GM12873 (cell line): Measurements from ENCODE around the gene TFAP2A.

Experiments used
- TF ChIP-seq, protein P1 (sequence below): IDR thresholded peaks from 2 replicates; pipeline ENCODE4 v1.5.1; 2012; ENCODE audit warnings: low read depth, mild to moderate bottlenecking, moderate library complexity, low read length, control low read depth; ENCODE audit not compliant: insufficient read depth; ENCODE audit errors: missing control alignments

The TFAP2A gene

DNA sequence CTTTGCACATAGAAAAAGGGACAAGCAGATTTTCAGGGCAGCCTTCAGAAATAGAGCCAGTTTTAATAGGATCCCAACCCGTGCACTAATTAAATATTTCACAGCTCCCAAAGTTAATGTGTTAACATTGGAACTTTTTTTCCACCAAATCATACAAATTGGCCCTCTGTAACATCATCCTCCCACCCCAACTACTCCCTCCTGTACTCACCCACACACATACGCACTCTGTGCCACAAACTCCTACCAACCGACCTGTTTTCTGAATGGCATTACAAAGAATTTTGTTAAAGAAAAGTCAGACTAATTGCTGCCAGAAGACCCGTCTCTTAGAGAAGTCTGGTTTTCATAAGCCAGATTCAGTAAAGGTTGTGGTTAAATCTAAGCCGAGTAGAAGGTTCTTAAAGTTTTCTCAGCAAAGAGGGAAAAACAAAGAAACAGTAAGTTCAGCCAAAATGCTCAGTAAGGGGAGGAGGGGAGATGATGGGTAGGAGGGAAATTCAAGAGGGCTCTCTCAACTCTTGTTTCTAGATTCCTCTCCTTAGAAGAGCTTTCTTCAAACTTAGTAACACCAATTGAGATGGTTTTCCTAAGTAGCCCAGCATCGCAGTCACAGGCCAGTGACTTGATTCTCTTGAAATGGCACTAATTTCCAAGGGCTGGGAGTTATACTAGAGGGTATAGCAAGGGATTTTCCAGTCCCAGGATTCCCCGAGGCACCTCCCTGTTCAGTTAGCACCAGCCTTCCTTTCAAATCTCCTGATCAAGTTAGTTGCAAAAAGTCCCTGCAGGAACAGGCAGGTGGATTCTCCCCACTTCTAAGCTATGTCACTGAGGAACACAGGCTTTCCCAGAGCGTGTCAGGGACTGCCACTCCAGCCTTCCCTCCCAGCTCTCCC lies 27.9 kb downstream of the TFAP2A start:
- TF ChIP-seq, protein P1, sequence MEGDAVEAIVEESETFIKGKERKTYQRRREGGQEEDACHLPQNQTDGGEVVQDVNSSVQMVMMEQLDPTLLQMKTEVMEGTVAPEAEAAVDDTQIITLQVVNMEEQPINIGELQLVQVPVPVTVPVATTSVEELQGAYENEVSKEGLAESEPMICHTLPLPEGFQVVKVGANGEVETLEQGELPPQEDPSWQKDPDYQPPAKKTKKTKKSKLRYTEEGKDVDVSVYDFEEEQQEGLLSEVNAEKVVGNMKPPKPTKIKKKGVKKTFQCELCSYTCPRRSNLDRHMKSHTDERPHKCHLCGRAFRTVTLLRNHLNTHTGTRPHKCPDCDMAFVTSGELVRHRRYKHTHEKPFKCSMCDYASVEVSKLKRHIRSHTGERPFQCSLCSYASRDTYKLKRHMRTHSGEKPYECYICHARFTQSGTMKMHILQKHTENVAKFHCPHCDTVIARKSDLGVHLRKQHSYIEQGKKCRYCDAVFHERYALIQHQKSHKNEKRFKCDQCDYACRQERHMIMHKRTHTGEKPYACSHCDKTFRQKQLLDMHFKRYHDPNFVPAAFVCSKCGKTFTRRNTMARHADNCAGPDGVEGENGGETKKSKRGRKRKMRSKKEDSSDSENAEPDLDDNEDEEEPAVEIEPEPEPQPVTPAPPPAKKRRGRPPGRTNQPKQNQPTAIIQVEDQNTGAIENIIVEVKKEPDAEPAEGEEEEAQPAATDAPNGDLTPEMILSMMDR = no peak

DNA sequence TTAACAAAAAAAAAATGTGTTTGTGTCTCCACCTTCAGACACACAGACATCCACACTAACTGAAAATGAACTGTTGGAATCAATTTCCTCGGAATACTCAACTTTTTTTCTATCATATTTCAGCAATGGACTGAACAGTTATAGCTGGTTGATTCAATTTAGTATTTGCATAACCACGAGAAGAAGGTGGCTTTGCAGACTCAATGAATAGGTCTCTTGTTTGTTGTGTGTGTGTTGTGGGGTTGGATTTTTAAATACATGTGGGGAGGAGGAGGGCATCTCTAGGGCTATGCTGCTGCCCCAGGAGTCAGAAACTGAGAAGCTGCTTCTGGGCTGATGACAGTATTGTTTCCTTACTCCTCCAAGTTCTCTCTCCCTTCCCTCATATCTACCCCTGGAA lies 28.7 kb downstream of the TFAP2A start:
- TF ChIP-seq, protein P1 = no peak

DNA sequence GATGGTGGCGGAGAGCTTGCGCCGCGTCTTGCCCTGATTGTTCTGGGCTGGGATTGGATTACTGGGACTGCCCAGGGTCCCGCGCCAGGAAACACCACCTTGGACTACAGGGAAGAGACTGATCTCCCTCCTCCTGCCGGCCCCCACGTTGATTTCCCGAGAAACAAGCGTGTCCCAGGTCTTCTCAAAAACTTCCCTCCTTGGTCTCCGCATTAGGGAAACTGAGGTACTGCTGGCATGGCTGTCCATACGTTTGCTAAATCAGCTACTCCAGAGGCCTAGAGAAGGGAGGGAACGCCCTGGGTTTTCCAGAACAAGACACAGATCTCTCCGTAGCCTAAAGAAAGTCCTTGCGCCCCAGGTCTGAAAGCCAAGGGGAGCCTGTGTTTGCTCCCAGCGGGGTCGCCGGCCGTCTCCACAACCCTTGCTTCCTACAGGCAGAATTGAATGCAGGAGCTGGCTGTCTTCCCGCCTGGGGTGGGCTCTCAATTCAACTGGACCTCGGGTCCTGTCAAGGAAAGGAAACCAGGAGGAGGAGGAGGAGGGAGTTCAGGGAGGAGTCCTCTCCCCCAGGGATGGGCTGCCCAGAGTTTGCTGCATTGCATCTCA lies 29.2 kb downstream of the TFAP2A start:
- TF ChIP-seq, protein P1 = no peak

DNA sequence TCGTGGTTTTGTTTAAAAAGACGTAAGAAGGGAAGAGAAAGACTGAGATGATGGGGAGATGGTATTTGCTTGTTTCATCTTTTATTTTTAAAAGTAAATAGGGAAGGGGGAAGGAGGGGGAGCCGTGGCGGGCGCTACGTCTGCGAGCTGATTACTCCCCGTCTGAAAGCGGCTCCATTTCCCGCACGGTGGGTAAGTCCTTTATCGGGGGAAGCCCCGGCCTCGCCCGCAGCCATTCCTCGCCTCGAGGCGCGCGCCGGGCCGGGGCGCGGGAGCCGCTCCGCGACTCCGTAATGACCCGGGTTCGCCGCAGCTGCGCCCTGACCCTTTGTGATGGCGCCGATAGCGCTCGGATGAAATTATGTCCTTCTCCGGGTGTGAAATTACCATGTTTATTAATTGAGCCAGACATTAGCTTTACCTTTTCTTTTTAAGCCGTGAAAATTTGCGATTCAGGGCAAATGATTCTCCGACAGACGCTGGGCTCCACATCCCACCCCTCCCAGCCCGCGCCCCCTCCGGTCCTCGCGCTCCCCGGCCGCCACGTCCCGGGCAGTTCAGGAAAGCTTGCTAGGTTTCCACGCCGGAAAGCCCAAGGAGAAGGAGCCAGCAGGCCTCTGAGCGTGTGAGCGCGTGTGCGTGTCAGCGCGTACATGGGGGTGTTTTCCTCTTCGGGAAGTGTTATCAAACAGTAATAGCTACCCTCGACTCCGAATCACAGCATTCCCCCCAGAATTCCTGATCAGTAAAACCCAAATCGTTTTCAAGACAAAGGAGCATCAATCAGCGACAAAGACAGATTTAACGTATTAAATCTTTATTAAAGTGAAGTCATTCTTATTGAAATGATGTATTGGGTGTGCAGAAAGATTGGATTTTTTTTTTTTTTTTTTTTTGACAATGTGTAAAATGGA lies 30.0 kb downstream of the TFAP2A start:
- TF ChIP-seq, protein P1 = no peak

DNA sequence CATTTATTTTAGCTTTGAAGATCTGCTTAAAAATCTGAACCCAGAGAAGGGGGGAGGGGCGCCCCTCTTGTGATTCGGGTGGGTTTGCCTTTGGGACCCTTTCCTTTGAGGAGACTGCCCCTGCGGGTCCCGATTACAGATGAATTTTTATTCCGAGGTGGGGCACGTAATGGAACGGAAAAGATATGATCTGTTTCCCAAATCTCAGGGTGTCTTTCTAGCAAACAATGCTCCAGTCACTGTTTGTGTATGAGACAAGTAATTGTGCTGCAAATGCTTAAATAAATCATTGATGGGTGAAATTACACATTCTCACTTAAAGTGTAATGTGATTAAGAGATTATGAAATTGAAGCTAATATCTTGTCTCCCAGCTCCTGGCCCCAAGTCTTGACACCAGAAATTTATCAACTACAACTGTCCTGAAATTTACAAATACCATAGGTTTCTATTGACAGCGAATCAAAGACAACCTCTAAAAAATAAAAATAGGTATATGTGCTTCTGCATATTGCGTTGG lies 30.7 kb downstream of the TFAP2A start:
- TF ChIP-seq, protein P1 = no peak

DNA sequence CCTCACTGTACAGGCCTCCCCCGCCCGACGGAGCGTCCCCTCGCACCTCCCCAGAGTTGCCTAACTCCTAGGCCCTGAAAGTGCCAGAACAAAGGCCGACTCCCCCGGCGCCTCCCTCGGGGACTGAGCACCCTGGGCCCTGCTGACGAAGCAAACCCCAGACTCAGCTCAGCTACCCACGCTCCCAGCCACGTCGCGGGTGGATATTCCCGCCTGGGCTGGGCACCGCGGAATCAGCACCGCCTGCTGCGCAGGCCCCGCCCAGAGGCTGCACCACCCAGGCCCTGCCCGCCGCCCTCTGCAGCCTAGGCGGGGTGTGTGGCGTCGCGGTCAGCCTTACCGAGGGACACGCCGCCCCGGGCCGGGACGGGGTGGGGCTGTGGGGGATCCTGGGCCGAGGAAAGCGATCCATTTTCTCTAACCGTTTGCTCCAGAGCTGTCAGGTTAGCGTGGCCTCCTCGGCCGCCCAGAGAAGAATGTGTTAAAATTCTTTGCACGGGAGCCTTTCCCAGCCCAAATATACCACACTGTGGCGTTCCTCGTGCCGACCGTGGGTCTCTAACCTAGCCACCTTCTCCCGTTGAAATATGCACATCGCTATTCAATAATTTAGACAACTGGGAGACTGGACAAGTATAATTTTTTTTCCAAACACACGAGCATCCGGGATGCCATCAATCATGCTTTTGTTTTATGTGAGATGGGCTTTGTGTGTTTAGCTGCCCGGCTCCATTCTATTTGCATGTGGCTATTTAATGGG lies 31.4 kb downstream of the TFAP2A start:
- TF ChIP-seq, protein P1 = no peak
